Measurements from ENCODE around the gene DENND1A. TPM values are rescaled to one million over a fixed set of nuclear protein-coding genes. Genes with fewer than 3 reads are reported as not detected.
"Not testable (repeated sequence)": the region's sequence is repeated elsewhere in the genome, so short reads cannot be mapped to it uniquely, and the experiment has no call there.

Gene DENND1A
- total RNA-seq, 1 donor from 2014 or later: 15.4 TPM

- H3K4me3 ChIP-seq: peak overlapping the region; percentile 17
- H3K4me1 ChIP-seq: no peaks in the 10 kb centered on the region
- H3K27me3 ChIP-seq: no peaks in the 10 kb centered on the region
- H3K36me3 ChIP-seq: no peaks in the 10 kb centered on the region
- intact Hi-C loops (cut with DNase I): no loop called here
- DNase-seq: no peak
- peak; percentile 32 for ATAC-seq
- peak overlapping the region; percentile 63 for H3K27ac ChIP-seq
- no peaks in the 10 kb centered on the region for H3K9me3 ChIP-seq
- no peak for TF ChIP-seq CTCF (IDR thresholded peaks at IDR 0.05)
Observed at GRCh38 chr9:123400926-123401503, 528.9 kb downstream of the DENND1A start.

- Histone ChIP-seq H3K36me3 (no peaks in the 10 kb centered on the region), H3K4me1 (no peaks in the 10 kb centered on the region), H3K27me3 (no peaks in the 10 kb centered on the region), H3K4me3 (no peak overlapping the region), H3K27ac (no peak overlapping the region), H3K9me3 (no peaks in the 10 kb centered on the region)
- intact Hi-C loops (cut with DNase I): no loop called here
- DNase-seq (no peak), ATAC-seq (peak; percentile 22)
- TF ChIP-seq CTCF (IDR thresholded peaks at IDR 0.05): peak; percentile 39
Observed at GRCh38 chr9:123399803-123400378, 530.0 kb downstream of the DENND1A start.

- not testable (repeated sequence) for ATAC-seq
Observed at GRCh38 chr9:123398938-123399337, 531.0 kb downstream of the DENND1A start.

GRCh38 chr9:123397975-123398374 lies 532.0 kb downstream of the DENND1A start:
- Histone ChIP-seq H3K27me3 (no peaks in the 10 kb centered on the region), H3K4me1 (no peaks in the 10 kb centered on the region), H3K9me3 (no peaks in the 10 kb centered on the region), H3K27ac (no peak overlapping the region), H3K36me3 (no peaks in the 10 kb centered on the region), H3K4me3 (no peak overlapping the region)
- intact Hi-C loops (cut with DNase I): no loop called here
- ATAC-seq: no peak
- DNase-seq: no peak
- no peak for TF ChIP-seq CTCF (IDR thresholded peaks at IDR 0.05)

More at GRCh38 chr9:123398938-123399337, 531.0 kb downstream of the DENND1A start:
- H3K36me3 ChIP-seq; H3K27ac ChIP-seq; H3K4me3 ChIP-seq; H3K27me3 ChIP-seq; intact Hi-C loops (cut with DNase I); H3K9me3 ChIP-seq; DNase-seq; H3K4me1 ChIP-seq: not testable (repeated sequence)

GRCh38 chr9:123395689-123396511 lies 534.0 kb downstream of the DENND1A start:
- Histone ChIP-seq H3K27me3 (no peaks in the 10 kb centered on the region), H3K4me1 (no peaks in the 10 kb centered on the region), H3K9me3 (no peaks in the 10 kb centered on the region), H3K4me3 (no peak overlapping the region), H3K36me3 (no peaks in the 10 kb centered on the region), H3K27ac (no peak overlapping the region)
- DNase-seq (no peak), ATAC-seq (no peak)
- intact Hi-C loops (cut with DNase I): no loop called here
- TF ChIP-seq CTCF (IDR thresholded peaks at IDR 0.05): no peak

GRCh38 chr9:123395276-123395688 lies 534.6 kb downstream of the DENND1A start:
- ATAC-seq (no peak), DNase-seq (no peak)
- intact Hi-C loops (cut with DNase I): no loop called here

More at GRCh38 chr9:123395276-123395688, 534.6 kb downstream of the DENND1A start:
- Histone ChIP-seq H3K36me3 (no peaks in the 10 kb centered on the region), H3K9me3 (no peaks in the 10 kb centered on the region), H3K27ac (no peak overlapping the region), H3K4me3 (no peak overlapping the region), H3K4me1 (no peaks in the 10 kb centered on the region), H3K27me3 (no peaks in the 10 kb centered on the region)
- no peak for TF ChIP-seq CTCF (IDR thresholded peaks at IDR 0.05)

Measured in upper lobe of right lung (tissue), 1 donor.